ENCODE data around the gene GABRB2. TPM values are rescaled to one million over a fixed set of nuclear protein-coding genes. Genes with fewer than 3 reads are reported as not detected.

Gene GABRB2
- total RNA-seq, 1 donor from 2014 or later: 2.5 TPM

DNA sequence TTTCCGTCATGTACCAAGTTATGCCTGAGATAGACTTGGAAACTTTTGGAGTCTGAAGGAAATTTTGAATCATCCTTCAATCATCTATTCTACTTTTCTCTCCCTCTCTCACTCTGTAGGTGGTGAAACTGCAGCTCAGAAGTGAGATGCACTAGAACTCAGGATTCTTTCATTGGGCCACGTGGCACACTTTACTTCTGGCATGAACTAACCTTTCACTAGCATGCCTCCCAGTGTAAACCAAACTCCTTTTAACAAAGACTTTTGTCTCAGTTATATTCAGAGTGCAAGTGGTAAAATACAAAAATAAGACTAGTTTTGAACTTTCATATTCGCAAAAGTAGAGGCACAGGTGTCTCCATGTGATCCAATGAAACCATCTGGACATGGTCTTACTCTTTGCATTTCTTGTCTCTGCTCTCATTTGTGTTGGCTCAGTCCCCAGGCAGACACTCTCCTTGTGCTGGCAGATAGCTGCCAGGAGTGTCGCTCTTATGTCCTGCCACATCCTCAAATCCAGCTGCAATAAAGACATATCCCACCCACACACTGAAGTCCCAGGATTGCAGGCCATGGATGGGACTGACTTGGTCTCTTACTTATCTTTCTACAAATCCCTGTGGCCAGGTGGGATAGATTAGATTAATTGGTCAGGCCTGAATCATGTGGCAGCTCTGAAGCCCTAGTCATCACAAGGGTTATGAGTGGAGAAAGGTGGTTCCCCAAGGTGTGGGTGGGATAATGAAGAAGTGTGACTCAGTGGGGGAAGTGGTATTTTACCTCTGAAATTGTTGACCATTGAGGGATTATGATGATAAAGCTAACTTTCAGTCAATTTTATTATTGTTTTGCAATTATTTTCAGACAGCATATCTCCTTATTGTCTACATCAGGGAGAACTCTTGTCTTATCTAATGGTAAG, 267.5 kb downstream of the GABRB2 start:
- no peaks in the 10 kb centered on the region for H3K9me3 Mint-ChIP-seq
- no peak for DNase-seq (ENCODE audit: extremely low spot score, unreplicated experiment)

DNA sequence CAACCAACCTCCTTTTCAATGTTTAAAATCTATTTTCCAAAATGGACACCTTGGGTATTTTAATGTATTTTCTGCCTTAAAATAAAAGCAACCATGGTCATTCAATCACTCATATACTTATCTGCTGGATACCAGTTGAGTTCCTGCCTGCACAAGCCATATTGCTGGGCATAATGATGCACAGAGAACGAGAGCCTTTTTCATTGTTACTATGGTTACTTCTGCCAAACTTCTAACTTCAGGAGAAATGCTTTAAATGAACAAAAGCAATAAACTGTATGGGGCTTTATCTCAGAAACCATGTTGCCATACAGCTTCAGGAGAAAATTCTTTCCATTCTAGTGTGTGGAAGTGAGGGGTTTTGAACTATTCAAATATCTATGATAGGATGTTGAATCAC, 269.5 kb downstream of the GABRB2 start:
- Mint-ChIP-seq H3K36me3 (no peaks in the 10 kb centered on the region), H3K9me3 (no peaks in the 10 kb centered on the region), H3K4me3 (no peak overlapping the region), H3K27ac (no peak overlapping the region), H3K4me1 (ENCODE audit: unreplicated experiment) (no peaks in the 10 kb centered on the region), H3K27me3 (no peaks in the 10 kb centered on the region)
- DNase-seq (ENCODE audit: extremely low spot score, unreplicated experiment): no peak
- TF ChIP-seq, protein P1, sequence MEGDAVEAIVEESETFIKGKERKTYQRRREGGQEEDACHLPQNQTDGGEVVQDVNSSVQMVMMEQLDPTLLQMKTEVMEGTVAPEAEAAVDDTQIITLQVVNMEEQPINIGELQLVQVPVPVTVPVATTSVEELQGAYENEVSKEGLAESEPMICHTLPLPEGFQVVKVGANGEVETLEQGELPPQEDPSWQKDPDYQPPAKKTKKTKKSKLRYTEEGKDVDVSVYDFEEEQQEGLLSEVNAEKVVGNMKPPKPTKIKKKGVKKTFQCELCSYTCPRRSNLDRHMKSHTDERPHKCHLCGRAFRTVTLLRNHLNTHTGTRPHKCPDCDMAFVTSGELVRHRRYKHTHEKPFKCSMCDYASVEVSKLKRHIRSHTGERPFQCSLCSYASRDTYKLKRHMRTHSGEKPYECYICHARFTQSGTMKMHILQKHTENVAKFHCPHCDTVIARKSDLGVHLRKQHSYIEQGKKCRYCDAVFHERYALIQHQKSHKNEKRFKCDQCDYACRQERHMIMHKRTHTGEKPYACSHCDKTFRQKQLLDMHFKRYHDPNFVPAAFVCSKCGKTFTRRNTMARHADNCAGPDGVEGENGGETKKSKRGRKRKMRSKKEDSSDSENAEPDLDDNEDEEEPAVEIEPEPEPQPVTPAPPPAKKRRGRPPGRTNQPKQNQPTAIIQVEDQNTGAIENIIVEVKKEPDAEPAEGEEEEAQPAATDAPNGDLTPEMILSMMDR (conservative IDR thresholded peaks at IDR 0.05): no peak

More for the DNA sequence above, 267.5 kb downstream of the GABRB2 start:
- no peaks in the 10 kb centered on the region for H3K36me3 Mint-ChIP-seq
- TF ChIP-seq, protein P1 (conservative IDR thresholded peaks at IDR 0.05): no peak
- H3K4me1 Mint-ChIP-seq (ENCODE audit: unreplicated experiment): no peaks in the 10 kb centered on the region
- H3K27ac Mint-ChIP-seq: no peak overlapping the region
- no peak overlapping the region for H3K4me3 Mint-ChIP-seq
- H3K27me3 Mint-ChIP-seq: no peaks in the 10 kb centered on the region

DNA sequence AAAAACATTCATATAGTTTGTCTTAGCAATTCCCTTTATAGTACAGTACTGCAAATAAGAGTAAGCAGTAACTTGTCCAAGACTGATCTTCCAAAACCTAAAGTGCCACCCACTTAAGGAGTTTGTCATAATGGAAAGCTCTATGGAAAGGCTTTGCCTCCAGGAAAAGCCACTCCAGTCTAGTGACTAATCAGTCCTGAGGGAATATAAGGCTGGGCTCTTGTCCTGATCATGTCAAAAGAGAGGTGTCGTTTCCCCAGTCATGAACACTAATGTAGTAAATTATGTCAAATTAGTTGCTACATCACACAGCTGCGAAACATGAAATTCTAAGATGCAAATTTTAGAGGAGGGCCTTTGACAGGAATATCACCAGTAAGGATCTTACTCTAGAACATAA, 271.6 kb downstream of the GABRB2 start:
- Mint-ChIP-seq H3K36me3 (no peaks in the 10 kb centered on the region), H3K27me3 (no peaks in the 10 kb centered on the region), H3K27ac (no peak overlapping the region), H3K4me1 (ENCODE audit: unreplicated experiment) (no peaks in the 10 kb centered on the region), H3K9me3 (no peaks in the 10 kb centered on the region), H3K4me3 (no peak overlapping the region)
- DNase-seq (ENCODE audit: extremely low spot score, unreplicated experiment): no peak
- TF ChIP-seq, protein P1 (conservative IDR thresholded peaks at IDR 0.05): no peak

DNA sequence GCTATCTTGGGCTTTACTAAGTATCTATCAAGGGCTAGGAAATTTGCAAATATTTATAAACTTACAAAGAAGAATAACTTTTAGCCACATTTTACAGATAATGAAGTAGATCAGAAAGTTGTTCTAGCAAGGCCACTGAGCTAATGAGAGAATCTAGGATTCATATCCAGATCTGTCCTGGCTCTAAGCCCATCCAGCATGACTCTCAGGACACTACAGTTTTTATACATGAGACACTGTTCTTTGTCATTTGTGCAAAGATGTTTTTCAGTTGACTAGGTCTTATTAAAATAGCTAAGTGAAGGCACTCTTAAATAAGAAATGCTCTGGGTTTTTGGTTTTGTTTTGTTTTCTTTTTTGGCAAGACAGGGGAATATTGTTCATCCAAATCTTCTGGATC, 273.1 kb downstream of the GABRB2 start:
- H3K27ac Mint-ChIP-seq: no peak overlapping the region
- no peaks in the 10 kb centered on the region for H3K27me3 Mint-ChIP-seq
- H3K9me3 Mint-ChIP-seq: peaks cover 5% of the 10 kb centered on the region
- no peak overlapping the region for H3K4me3 Mint-ChIP-seq
- DNase-seq (ENCODE audit: extremely low spot score, unreplicated experiment): no peak
- TF ChIP-seq, protein P1 (conservative IDR thresholded peaks at IDR 0.05): no peak
- H3K36me3 Mint-ChIP-seq: no peaks in the 10 kb centered on the region
- H3K4me1 Mint-ChIP-seq (ENCODE audit: unreplicated experiment): no peaks in the 10 kb centered on the region

DNA sequence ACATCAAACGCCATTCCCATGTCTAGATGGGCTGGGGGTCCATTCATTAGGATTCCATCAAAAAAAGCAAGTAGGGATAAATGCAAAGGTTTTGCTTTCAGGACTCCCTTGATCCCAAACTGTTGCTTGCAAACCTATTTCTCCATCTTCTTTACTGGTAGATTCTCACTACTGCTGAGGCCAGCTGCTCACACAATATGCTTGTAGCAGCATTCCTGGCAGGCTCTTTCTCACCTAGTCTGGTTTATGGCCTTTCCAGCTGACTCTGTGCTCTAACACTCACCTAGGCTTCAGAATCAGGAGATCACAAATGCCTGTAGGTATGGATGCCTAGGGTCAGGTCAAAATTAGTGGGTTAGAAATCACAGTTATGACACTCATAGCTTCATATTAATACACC, 274.7 kb downstream of the GABRB2 start:
- H3K9me3 Mint-ChIP-seq: peaks cover 8% of the 10 kb centered on the region
- H3K27me3 Mint-ChIP-seq: no peaks in the 10 kb centered on the region
- H3K4me1 Mint-ChIP-seq (ENCODE audit: unreplicated experiment): no peaks in the 10 kb centered on the region

More for the DNA sequence above, 274.7 kb downstream of the GABRB2 start:
- Mint-ChIP-seq H3K27ac (no peak overlapping the region), H3K36me3 (no peaks in the 10 kb centered on the region), H3K4me3 (no peak overlapping the region)
- DNase-seq (ENCODE audit: extremely low spot score, unreplicated experiment): no peak
- TF ChIP-seq, protein P1 (conservative IDR thresholded peaks at IDR 0.05): no peak

Measured in type B pancreatic cell (in vitro differentiated cells).